Natural killer cell (primary cell): ENCODE results near the gene PLSCR3. TPM values are rescaled to one million over a fixed set of nuclear protein-coding genes. Genes with fewer than 3 reads are reported as not detected.

Source experiments
- ATAC-seq, 3 donors: fragments of 150-1000 bp in 2 of 3; fragments of 200-7000 bp in 1 of 3; cut with Tn5 transposase; 1 replicate in 1 of 3; 2 replicates in 2 of 3; pipeline ENCODE4 v1.10.0; 2021; ENCODE audit warnings: mild to moderate bottlenecking in 2 of 3, moderate library complexity in 2 of 3
- DNase-seq, 2 donors: peaks; one replicate each; pipeline versions ENCODE4 v3.0.0 to v3.0.0-alpha.2; 2013 to 2021; ENCODE audit warnings: mixed read lengths in 1 of 2
- H3K27ac ChIP-seq: one replicate; pipeline ENCODE4 v1.5.1; 2013; ENCODE audit warnings: mild to moderate bottlenecking, low read length
- H3K27me3 ChIP-seq: one replicate; pipeline ENCODE4 v1.6.1; 2013; ENCODE audit warnings: low read length; ENCODE audit not compliant: control insufficient read depth, insufficient read depth
- H3K36me3 ChIP-seq: one replicate; pipeline ENCODE4 v1.6.1; 2013; ENCODE audit warnings: low read length; ENCODE audit not compliant: control insufficient read depth, insufficient read depth
- H3K4me1 ChIP-seq: one replicate; pipeline ENCODE4 v1.6.1; 2013; ENCODE audit warnings: low read length; ENCODE audit not compliant: control insufficient read depth, insufficient read depth
- H3K4me3 ChIP-seq: one replicate; pipeline ENCODE4 v1.5.1; 2013; ENCODE audit warnings: low read length
- H3K9me3 ChIP-seq: one replicate; pipeline ENCODE4 v1.6.1; 2013; ENCODE audit warnings: low read length; ENCODE audit not compliant: control insufficient read depth, insufficient read depth
- H3K27ac Mint-ChIP-seq, 2 donors: one replicate each; pipeline ENCODE4 v1.8.0; 2022; ENCODE audit warnings: mild to moderate bottlenecking in 2 of 2, mixed read lengths in 2 of 2, moderate library complexity in 1 of 2
- H3K27me3 Mint-ChIP-seq, 2 donors: one replicate each; pipeline ENCODE4 v1.8.0; 2022; ENCODE audit warnings: low read depth in 2 of 2, mixed read lengths in 2 of 2
- H3K36me3 Mint-ChIP-seq: one replicate; pipeline ENCODE4 v1.8.0; 2022; ENCODE audit warnings: mixed read lengths
- H3K4me1 Mint-ChIP-seq, 2 donors: one replicate each; pipeline ENCODE4 v1.8.0; 2022; ENCODE audit warnings: mixed read lengths in 2 of 2
- H3K4me3 Mint-ChIP-seq: one replicate; pipeline ENCODE4 v1.8.0; 2022; ENCODE audit warnings: mild to moderate bottlenecking, moderate library complexity, mixed read lengths
- H3K9me3 Mint-ChIP-seq, 2 donors: one replicate each; pipeline ENCODE4 v1.8.0; 2022; ENCODE audit warnings: mixed read lengths in 2 of 2
- CTCF ChIP-seq: fragments of 200-600 bp; IDR thresholded peaks from one replicate; pipeline ENCODE4 v1.8.0; 2022; ENCODE audit warnings: antibody characterized with exemption
- WGBS: methylation state at CpG from one replicate; pipeline ENCODE4 v1.1.7; 2013; ENCODE audit warnings: missing lambda C conversion rate; ENCODE audit not compliant: insufficient coverage; 5-methylcytosine and 5-hydroxymethylcytosine counted together
- intact Hi-C: fragments of 100-400 bp; cut with micrococcal nuclease; formaldehyde crosslinking; loops from one replicate; pipeline ENCODE4 v1.14.2; 2022
- total RNA-seq, 4 donors: library from RNA; stranded (reverse); fragments of 120-200 nt in 1 of 4; gene quantifications; one replicate each; pipeline versions ENCODE4 v1.2.3 to v1.2.4, GENCODE V29; 2013 to 2022

Gene PLSCR3
- total RNA-seq, 3 donors from 2014 or later (not counting 1 experiment from before 2014, with no cell fraction given), result 38.2 to 57.8 (median 47.0) TPM

DNA sequence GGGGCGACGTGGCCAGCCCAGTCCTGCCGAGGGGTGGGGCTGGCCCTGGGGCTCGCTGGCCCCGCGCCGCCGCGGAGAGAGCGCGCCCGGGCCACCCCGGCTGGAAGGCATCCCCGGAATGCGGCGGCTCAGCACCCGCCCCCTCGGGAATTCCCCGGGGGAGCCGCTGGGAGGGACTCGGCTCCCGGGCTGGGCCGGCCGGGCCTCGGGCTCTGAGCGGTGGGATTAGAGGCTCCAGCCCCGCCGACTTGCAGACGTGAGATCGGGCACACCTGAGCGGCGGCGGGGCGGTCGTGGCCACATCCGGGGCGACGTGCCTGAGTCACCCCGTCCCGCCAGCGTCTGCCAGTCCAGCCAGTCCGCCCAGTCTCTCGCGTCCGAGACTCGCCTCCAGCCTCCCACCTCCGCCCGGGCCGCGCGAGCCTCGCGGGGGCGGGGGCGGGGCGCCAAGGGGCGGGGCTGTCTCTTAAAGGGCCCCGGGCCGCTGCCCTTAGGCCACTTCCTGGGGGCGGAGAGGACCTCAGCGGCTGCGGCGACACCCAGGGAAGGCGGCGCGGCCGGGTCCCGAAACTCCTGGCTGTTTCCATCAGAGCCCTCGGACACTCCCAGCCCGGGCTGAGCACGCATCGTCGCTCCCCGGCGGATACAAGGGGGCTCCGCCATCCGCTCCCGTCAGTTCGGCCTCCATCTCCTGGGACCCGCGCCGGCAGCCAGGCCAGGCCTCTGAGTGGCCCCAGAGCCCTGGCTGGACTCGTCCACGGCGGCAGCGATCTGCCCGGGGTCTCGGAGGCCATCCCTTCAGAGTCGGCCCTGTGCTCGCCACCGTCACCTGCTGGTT is 42.4 kb downstream of the PLSCR3 start, which contains the start of gene KCTD11:
Gene KCTD11 (plus strand): TSS at position 498 of the 838 bp plus-strand sequence.
- Histone ChIP-seq H3K27ac (peak within 1 kb of the TSS; percentile 95), H3K27me3 (no peaks in the 10 kb centered on the region), H3K4me1 (peaks cover 45% of the 10 kb centered on the region), H3K36me3 (peaks cover 21% of the 10 kb centered on the region), H3K4me3 (peak within 1 kb of the TSS; percentile 84), H3K9me3 (no peaks in the 10 kb centered on the region)
- H3K36me3 Mint-ChIP-seq, result no peaks in the 10 kb centered on the region
- WGBS, result 2% methylated on average over 91 of the region's 91 CpGs
- ATAC-seq (peak; percentile 75 to 88 (median 78)), DNase-seq (peak; percentile 79 to 83)
- H3K4me1 Mint-ChIP-seq, result peaks cover 9 to 59% of the 10 kb centered on the region in 2 donors
- H3K27ac Mint-ChIP-seq, result peak within 1 kb of the TSS; percentile 89
- no peaks in the 10 kb centered on the region for H3K9me3 Mint-ChIP-seq
- H3K27me3 Mint-ChIP-seq, result no peaks in the 10 kb centered on the region
- H3K4me3 Mint-ChIP-seq, result peak within 1 kb of the TSS; percentile 97
- TF ChIP-seq CTCF, result peak; percentile 1
- intact Hi-C loops, result loop anchor here (5.0 to 10.0 kb wide), 2 partner anchors 85 to 333 kb away; partner anchors contain the start of genes FGF11, TMEM102, TP53 and WRAP53

GRCh38 chr17:7348478-7349242 is 45.7 kb downstream of the PLSCR3 start:
- ATAC-seq, result no peak
- H3K4me1 ChIP-seq, result peaks cover 24% of the 10 kb centered on the region
- Mint-ChIP-seq H3K27ac (peak overlapping the region; percentile 65 to 89), H3K36me3 (no peaks in the 10 kb centered on the region), H3K27me3 (no peaks in the 10 kb centered on the region), H3K9me3 (no peaks in the 10 kb centered on the region), H3K4me3 (no peak overlapping the region), H3K4me1 (peaks cover 9 to 44% of the 10 kb centered on the region in 2 donors)
- TF ChIP-seq CTCF, result no peak
- WGBS, result 92% methylated on average over 18 of the region's 19 CpGs
- no peaks in the 10 kb centered on the region for H3K27me3 ChIP-seq
- H3K9me3 ChIP-seq, result no peaks in the 10 kb centered on the region
- intact Hi-C loops, result no loop called here
- peaks cover 49% of the 10 kb centered on the region for H3K36me3 ChIP-seq
- H3K4me3 ChIP-seq, result no peak overlapping the region
- no peak for DNase-seq
- H3K27ac ChIP-seq, result no peak overlapping the region

- H3K27ac ChIP-seq, result no peak overlapping the region
- H3K9me3 ChIP-seq, result no peaks in the 10 kb centered on the region
- intact Hi-C loops, result no loop called here
- no peak overlapping the region for H3K4me3 ChIP-seq
- no peak for TF ChIP-seq CTCF
- H3K27me3 ChIP-seq, result no peaks in the 10 kb centered on the region
- peaks cover 57% of the 10 kb centered on the region for H3K36me3 ChIP-seq
- H3K27me3 Mint-ChIP-seq, result no peaks in the 10 kb centered on the region
- no peaks in the 10 kb centered on the region for H3K9me3 Mint-ChIP-seq
- WGBS, result 95% methylated on average over 18 of the region's 19 CpGs
- H3K27ac Mint-ChIP-seq, result peak overlapping the region; percentile 58 to 89
- no peak overlapping the region for H3K4me3 Mint-ChIP-seq
- H3K4me1 ChIP-seq, result peaks cover 16% of the 10 kb centered on the region
- ATAC-seq (no peak), DNase-seq (no peak)
- no peaks in the 10 kb centered on the region for H3K36me3 Mint-ChIP-seq
- peaks cover 7 to 39% of the 10 kb centered on the region in 2 donors for H3K4me1 Mint-ChIP-seq
Observed at GRCh38 chr17:7347630-7348477, 46.5 kb downstream of the PLSCR3 start.
